GM19372 (cell line): ENCODE results near the gene COQ10B.

ENCODE experiments used
- ATAC-seq: cut with Tn5 transposase; IDR thresholded peaks from one replicate; pipeline ENCODE4 v1.9.1; 2021; ENCODE audit warnings: mild to moderate bottlenecking, low read depth, moderate library complexity; ENCODE audit not compliant: unreplicated experiment

The COQ10B gene

GRCh38 chr2:197499594-197500502, 46.5 kb downstream of the COQ10B start, which contains the start of the genes HSPD1 and HSPE1:
HSPD1 (minus strand) TSS chr2:197499840; CDS start chr2:197498848, 992 bp downstream.
HSPE1 (plus strand) TSS chr2:197500379; CDS start chr2:197500437, 58 bp downstream.
- peak; percentile 80 for ATAC-seq

- peak; percentile 2 for ATAC-seq
Observed at GRCh38 chr2:197500503-197501131, 47.3 kb downstream of the COQ10B start.

GRCh38 chr2:197502201-197502600, 48.8 kb downstream of the COQ10B start:
- no peak for ATAC-seq

GRCh38 chr2:197502685-197503084, 49.3 kb downstream of the COQ10B start:
- ATAC-seq: no peak

GRCh38 chr2:197504000-197504399, 50.6 kb downstream of the COQ10B start:
- ATAC-seq: no peak

- no peak for ATAC-seq
Observed at GRCh38 chr2:197504512-197504911, 51.2 kb downstream of the COQ10B start.

GRCh38 chr2:197506658-197507057, 53.3 kb downstream of the COQ10B start:
- ATAC-seq: no peak

GRCh38 chr2:197513915-197514314, 60.6 kb downstream of the COQ10B start:
- ATAC-seq: no peak

GRCh38 chr2:197514754-197515153, 61.4 kb downstream of the COQ10B start:
- no peak for ATAC-seq

GRCh38 chr2:197515315-197515738, 62.0 kb downstream of the COQ10B start:
- no peak for ATAC-seq

GRCh38 chr2:197515739-197516392, 62.5 kb downstream of the COQ10B start, which contains the start of gene MOB4:
MOB4 (plus strand) TSS chr2:197516066; CDS start chr2:197516087, 21 bp downstream.
- ATAC-seq: peak; percentile 89

- ATAC-seq: peak; percentile 0
Observed at GRCh38 chr2:197516393-197516761, 63.0 kb downstream of the COQ10B start.

- no peak for ATAC-seq
Observed at GRCh38 chr2:197517150-197517549, 63.8 kb downstream of the COQ10B start.
